HG03439 (cell line): Measurements from ENCODE around the gene GSTA1.
"Not testable (repeated sequence)": the region's sequence is repeated elsewhere in the genome, so short reads cannot be mapped to it uniquely, and the experiment has no call there.

Source experiments
- ATAC-seq: cut with Tn5 transposase; IDR thresholded peaks from one replicate; pipeline ENCODE4 v1.9.1; 2021; ENCODE audit warnings: mild to moderate bottlenecking, moderate library complexity; ENCODE audit not compliant: unreplicated experiment

GSTA1 gene

DNA sequence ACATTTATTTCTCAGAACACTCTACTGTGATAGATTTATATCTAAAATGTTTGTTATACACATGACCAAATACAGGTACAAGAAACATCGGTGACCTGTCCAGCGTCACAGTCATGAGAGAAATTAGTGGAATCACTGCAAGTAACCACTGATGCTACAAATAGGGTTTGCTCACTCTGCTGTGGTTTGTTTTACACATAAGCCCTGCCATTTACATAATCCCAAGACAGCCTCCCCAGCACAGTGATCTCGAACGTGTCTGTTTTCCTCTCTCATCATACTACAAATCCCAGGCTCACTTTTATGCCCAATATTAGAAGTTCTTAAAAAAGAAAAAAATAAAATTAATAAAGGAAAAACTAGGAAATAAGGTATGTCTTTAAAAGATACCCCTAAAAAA, 6.2 kb upstream of the GSTA1 start:
- ATAC-seq = not testable (repeated sequence)

- no peak for ATAC-seq
Observed at GRCh38 chr6:52808660-52809059, 5.0 kb upstream of the GSTA1 start.

DNA sequence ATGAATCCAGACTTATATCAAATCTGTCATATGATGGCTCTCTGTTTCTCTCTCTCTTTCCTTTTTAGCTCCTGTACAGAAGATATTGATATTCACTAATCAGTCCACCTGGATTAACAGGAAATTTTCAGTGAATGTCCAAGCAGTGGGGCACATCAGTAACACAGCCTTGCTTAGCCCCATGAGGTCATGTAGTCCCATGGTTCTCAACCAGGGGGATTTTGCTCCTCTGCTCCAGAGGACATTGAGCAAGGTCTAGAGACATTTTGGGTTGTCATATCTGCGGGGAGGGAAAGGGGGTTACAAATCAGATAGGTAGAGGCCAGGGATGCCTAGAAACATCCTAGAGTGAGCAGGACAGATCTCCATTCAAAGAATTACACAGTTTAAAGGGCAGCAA, 810 bp downstream of the GSTA1 start:
- no peak for ATAC-seq

DNA sequence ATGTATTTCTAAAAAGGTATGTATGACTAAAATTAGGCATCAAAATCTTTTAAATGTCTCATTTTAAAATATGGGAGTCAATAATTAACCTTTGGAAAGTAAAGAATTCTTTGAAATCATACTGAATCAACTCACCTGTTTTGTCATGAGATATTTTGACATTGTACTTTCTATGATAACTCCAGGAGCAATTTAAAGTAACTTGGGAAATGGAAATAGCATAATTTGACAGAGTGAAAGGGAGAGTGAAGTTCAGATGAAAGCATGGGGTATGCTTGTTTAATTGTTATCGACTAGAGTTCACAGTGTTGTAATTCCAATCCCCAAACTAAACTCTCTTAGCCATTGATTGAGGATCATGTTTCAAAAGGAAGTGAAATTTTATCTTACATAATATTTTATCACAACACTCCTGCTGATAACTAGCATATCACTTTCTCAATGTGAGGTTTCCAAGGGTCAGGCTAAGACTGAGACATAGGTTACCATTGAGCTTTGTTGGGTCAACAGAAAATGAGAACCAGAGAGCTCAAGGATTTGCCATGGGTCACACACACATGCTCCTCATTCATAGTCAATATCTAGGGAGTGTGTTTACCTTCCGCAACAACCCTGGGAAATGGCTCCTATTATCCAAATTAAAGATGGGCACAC, 2.3 kb downstream of the GSTA1 start:
- ATAC-seq = no peak

DNA sequence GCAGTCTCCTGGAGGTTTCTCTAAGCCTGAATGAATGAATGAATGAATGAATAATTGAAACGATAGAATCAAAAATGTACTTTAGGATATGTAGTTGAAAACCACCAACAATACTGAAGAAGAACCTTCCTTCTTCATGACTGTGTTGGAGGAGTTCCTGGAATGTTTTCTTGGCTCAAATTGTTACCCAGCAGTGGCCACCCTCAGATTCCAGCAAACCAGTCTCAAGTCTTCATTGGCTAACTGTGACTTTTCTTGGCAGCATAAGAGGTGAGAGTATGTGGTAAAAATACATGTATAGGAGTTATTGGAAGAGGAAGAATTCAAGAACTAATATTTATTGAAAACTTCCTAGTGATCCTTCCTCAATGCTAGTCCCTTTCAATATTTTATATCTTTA, 4.3 kb downstream of the GSTA1 start:
- ATAC-seq = not testable (repeated sequence)

DNA sequence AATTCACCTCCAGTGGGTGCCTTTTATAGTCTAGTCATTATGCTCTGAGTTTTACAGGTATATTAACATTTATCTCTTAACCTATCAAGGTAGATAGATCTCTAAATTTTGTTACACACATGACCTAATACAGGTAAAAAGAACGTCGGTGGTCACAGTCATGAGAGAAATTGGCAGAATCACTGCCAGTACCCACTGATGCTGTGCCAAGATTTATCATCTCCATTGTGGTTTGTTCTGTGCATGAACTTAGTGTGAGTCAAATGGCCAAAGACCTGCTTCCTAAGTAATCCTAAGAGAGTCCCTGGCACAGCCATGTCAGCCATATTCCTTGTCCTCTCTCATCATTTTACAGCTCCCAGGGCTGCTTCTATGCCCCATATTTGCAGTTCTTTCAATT, 9.2 kb downstream of the GSTA1 start:
- not testable (repeated sequence) for ATAC-seq

GRCh38 chr6:52790861-52791260, 12.8 kb downstream of the GSTA1 start:
- no peak for ATAC-seq

- ATAC-seq = not testable (repeated sequence)
Observed at GRCh38 chr6:52789658-52790057, 14.0 kb downstream of the GSTA1 start.

- ATAC-seq = no peak
Observed at GRCh38 chr6:52788478-52788877, 15.1 kb downstream of the GSTA1 start.

- ATAC-seq = no peak
Observed at GRCh38 chr6:52787917-52788316, 15.7 kb downstream of the GSTA1 start.

- ATAC-seq = no peak
Observed at GRCh38 chr6:52786249-52786956, 17.2 kb downstream of the GSTA1 start.

- not testable (repeated sequence) for ATAC-seq
Observed at GRCh38 chr6:52782696-52783274, 20.8 kb downstream of the GSTA1 start.

GRCh38 chr6:52782209-52782608, 21.4 kb downstream of the GSTA1 start:
- ATAC-seq = not testable (repeated sequence)

GRCh38 chr6:52779237-52779636, 24.4 kb downstream of the GSTA1 start:
- ATAC-seq = no peak

DNA sequence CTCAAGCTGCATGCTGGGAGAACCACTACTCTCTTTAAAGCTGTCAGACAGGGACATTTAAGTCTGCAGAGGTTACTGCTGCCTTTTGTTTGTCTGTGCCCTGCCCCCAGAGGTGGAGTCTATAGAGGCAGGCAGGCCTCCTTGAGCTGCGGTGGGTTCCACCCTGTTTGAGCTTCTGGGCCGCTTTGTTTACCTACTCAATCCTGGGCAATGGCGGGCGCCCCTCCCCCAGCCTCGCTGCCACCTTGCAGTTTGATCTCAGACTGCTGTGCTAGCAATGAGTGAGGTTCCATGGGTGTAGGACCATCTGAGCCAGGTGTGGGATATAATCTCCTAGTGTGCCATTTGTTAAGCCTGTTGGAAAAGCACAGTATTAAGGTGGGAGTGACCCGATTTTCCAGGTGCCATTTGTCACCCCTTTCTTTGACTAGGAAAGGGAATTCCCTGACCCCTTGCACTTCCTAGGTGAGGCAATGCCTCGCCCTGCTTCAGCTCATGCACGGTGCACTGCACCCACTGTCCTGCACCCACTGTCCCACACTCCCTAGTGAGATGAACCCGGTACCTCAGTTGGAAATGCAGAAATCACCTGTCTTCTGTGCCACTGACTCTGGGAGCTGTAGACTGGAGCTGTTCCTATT, 26.8 kb downstream of the GSTA1 start:
- ATAC-seq = not testable (repeated sequence)

GRCh38 chr6:52769399-52769798, 34.2 kb downstream of the GSTA1 start:
- not testable (repeated sequence) for ATAC-seq

DNA sequence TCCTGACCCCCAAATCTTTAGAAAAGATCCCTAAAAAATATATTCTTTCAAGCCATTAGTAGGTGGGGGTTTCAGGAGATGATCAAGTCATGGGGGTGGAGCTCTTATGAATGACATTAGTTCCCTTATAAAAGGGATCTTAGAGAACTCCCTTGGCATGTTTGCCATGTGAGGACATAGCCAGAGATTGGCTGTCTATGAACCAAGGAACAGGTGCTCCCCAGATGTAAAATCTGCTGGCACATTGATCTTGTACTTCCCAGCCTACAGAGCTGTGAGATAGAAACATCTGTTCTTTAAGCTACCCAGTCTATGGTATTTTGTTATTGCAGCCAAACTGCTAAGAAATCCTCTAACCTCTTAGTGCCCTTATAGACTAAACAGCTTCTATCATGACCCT, 36.0 kb downstream of the GSTA1 start:
- ATAC-seq = not testable (repeated sequence)

DNA sequence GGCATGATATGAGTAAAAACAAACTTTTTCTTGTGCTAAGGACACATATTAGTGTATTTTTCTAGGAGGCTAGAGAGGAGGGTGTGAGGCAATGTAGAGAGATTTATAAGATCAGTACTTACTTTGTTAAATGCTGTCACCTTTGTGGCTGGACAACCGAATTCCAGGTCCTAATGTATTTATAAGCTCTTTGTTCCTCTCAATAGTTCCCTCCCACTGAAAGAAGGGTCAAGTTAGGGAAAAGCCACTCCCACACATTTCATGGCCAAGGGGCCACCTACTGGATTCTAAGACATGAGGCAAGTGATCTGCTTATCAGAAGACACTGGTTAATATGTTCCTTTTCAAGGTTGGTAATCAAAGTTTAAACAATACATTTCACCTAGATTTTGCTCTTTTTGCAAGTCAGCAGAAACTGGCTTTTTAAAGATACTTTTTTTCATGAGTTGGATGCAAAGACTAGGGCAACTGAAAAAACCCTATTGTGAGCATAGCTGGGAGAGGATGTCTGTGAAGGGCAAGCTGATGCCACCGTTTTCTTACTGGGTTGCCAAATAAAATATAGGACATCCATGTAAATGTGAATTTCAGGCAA, 40.2 kb downstream of the GSTA1 start, which contains the start of gene GSTA2:
GSTA2 (minus strand) TSS at position 154 of the 595 bp plus-strand sequence. CDS start 5,528 bp downstream, outside the sequence.
- ATAC-seq = not testable (repeated sequence)

DNA sequence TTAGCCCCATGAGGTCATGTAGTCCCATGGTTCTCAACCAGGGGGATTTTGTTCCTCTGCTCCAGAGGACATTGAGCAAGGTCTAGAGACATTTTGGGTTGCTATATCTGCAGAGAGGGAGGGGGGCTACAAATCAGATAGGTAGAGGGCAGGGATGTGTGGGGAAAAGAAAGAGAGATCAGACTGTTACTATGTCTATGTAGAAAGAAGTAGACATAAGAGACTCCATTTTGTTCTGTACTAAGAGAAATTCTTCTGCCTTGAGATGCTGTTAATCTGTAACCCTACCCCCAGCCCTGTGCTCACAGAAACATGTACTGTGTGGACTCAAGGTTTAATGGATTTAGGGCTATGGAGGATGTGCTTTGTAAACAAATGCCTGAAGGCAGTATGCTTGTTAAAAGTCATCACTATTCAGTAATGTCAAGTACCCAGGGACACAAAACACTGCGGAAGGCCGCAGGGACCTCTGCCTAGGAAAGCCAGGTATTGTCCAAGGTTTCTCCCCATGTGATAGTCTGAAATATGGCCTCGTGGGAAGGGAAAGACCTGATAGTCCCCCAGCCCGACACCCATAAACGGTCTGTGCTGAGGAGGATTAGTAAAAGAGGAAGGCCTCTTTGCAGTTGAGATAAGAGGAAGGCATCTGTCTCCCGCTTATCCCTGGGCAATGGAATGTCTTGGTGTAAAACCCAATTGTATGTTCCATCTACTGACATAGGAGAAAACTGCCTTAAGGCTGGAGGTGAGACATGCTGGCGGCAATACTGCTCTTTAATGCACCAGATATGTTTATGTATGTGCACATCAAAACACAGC, 41.7 kb downstream of the GSTA1 start:
- ATAC-seq = not testable (repeated sequence)

- ATAC-seq = no peak
Observed at GRCh38 chr6:52760105-52760765, 43.4 kb downstream of the GSTA1 start.
